ENCODE measurements around the gene CREB5.

Gene CREB5

DNA sequence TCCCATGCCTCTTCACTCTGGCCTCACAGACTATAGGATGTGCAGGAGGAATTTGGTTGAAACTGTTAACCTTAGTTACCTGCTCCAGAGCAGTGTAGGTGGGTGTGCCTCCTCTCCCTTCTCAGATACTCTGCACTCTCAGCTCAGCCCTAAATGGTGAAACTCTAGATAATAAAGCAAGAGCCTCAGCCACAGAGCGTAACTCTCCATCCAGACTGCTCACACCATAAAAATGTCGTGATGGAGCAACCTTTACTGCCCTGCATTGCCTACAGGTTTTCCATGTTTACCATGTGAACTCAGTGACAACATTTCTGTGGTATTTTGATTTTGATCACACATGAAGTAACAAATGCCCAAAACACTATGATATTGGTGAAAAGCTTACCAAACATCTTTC lies 227.7 kb downstream of the CREB5 start:
- no peak for ATAC-seq
- TF ChIP-seq ZNF8 (CRISPR knock-in tag; IDR thresholded peaks at IDR 0.05) (no peak), CSDC2 (CRISPR knock-in tag; IDR thresholded peaks at IDR 0.05) (no peak), PPARA (CRISPR knock-in tag; IDR thresholded peaks at IDR 0.05; ENCODE audit: borderline replicate concordance) (no peak), POU6F1 (CRISPR knock-in tag; IDR thresholded peaks at IDR 0.05; ENCODE audit: borderline replicate concordance, low read depth) (no peak), ZNF70 (CRISPR knock-in tag; IDR thresholded peaks at IDR 0.05) (no peak), ESRRG (CRISPR knock-in tag; IDR thresholded peaks at IDR 0.05) (no peak), OSR1 (CRISPR knock-in tag; IDR thresholded peaks at IDR 0.05) (no peak), ISL1 (CRISPR knock-in tag; IDR thresholded peaks at IDR 0.05) (no peak), CREB5 (CRISPR knock-in tag; IDR thresholded peaks at IDR 0.05; ENCODE audit: low read depth) (no peak), ZNF565 (CRISPR knock-in tag; conservative IDR thresholded peaks at IDR 0.05; ENCODE audit: low read depth) (no peak), RARB (CRISPR knock-in tag; IDR thresholded peaks at IDR 0.05) (no peak), SNAI2 (CRISPR knock-in tag; IDR thresholded peaks at IDR 0.05) (no peak)
- TF ChIP-seq, protein P1, sequence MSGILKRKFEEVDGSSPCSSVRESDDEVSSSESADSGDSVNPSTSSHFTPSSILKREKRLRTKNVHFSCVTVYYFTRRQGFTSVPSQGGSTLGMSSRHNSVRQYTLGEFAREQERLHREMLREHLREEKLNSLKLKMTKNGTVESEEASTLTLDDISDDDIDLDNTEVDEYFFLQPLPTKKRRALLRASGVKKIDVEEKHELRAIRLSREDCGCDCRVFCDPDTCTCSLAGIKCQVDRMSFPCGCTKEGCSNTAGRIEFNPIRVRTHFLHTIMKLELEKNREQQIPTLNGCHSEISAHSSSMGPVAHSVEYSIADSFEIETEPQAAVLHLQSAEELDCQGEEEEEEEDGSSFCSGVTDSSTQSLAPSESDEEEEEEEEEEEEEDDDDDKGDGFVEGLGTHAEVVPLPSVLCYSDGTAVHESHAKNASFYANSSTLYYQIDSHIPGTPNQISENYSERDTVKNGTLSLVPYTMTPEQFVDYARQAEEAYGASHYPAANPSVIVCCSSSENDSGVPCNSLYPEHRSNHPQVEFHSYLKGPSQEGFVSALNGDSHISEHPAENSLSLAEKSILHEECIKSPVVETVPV (CRISPR knock-in tag; IDR thresholded peaks at IDR 0.05): no peak

DNA sequence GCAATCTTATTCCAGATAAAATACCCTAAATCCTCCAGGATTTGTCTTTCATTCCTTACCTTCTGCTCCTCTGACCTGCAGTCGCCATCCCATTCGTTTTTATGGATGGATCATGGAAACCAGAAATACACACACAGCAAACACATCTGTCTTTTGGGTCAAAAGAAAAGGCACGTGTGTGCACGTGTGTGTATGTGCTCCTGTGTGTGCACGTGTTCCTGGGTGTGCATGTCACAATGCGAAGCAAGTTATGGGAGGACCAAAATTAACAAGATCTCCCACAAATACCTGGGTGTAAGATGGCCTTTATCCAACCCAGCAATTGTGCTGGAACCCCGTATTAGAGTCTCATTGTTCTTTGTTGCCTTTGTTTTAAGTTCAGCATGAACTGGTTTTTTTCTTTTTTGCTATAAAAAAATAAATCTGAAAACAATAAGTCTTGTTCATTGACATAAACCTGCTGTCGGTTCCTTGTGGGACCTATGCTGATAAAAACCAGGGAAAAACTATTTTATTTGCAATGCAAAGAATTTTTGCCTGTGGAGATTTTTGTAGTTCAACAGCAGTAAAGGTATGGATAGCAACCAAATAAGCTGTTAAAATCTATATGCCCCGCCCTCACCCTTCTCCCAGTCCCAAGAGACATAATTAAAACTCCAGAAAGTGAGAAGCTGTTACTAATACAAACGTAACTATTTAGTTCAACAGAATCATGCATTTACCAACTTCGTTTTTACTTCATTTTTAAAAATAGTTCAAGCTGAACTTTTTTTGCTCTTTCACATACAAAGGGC lies 229.6 kb downstream of the CREB5 start:
- no peak for ATAC-seq
- TF ChIP-seq ARNTL (CRISPR knock-in tag; IDR thresholded peaks at IDR 0.05; ENCODE audit: borderline replicate concordance, low read depth) (no peak), SNAI2 (CRISPR knock-in tag; IDR thresholded peaks at IDR 0.05) (no peak), CREB5 (CRISPR knock-in tag; IDR thresholded peaks at IDR 0.05; ENCODE audit: low read depth) (no peak), ZNF565 (CRISPR knock-in tag; conservative IDR thresholded peaks at IDR 0.05; ENCODE audit: low read depth) (no peak), ESRRG (CRISPR knock-in tag; IDR thresholded peaks at IDR 0.05) (no peak), RARB (CRISPR knock-in tag; IDR thresholded peaks at IDR 0.05) (no peak), TCF4 (CRISPR knock-in tag; IDR thresholded peaks at IDR 0.05; ENCODE audit: borderline replicate concordance) (no peak), TSHZ2 (CRISPR knock-in tag; IDR thresholded peaks at IDR 0.05) (no peak), CSDC2 (CRISPR knock-in tag; IDR thresholded peaks at IDR 0.05) (no peak), PATZ1 (CRISPR knock-in tag; IDR thresholded peaks at IDR 0.05; ENCODE audit: borderline replicate concordance) (no peak)
- TF ChIP-seq, protein P1 (CRISPR knock-in tag; IDR thresholded peaks at IDR 0.05): no peak

All from SK-N-SH treated with all-trans-retinoic acid at 6 μM for 48 hours (cell line).